T-helper 17 cell (primary cell): ENCODE results near the gene CALY. TPM values are rescaled to one million over a fixed set of nuclear protein-coding genes. Genes with fewer than 3 reads are reported as not detected.

Experiments
- ATAC-seq: fragments of 150-1000 bp; cut with Tn5 transposase; 2 replicates; pipeline ENCODE4 v1.10.0; 2021; ENCODE audit warnings: mild to moderate bottlenecking, moderate library complexity
- DNase-seq, 3 donors: peaks; one replicate each; pipeline versions ENCODE4 v3.0.0 to v3.0.0-alpha.2; 2020 to 2021
- H3K9me3 ChIP-seq: one replicate; pipeline ENCODE4 v1.7.0; 2013; ENCODE audit warnings: low read length, mild to moderate bottlenecking; ENCODE audit not compliant: control insufficient read depth, poor library complexity, severe bottlenecking
- H3K27ac Mint-ChIP-seq: one replicate; pipeline ENCODE4 v1.8.0; 2022; ENCODE audit warnings: mild to moderate bottlenecking, moderate library complexity, mixed read lengths
- H3K27me3 Mint-ChIP-seq: one replicate; pipeline ENCODE4 v1.8.0; 2022; ENCODE audit warnings: mixed read lengths
- H3K36me3 Mint-ChIP-seq: one replicate; pipeline ENCODE4 v1.8.0; 2022; ENCODE audit warnings: low read depth, mixed read lengths
- H3K4me1 Mint-ChIP-seq: one replicate; pipeline ENCODE4 v1.8.0; 2022; ENCODE audit warnings: mild to moderate bottlenecking, mixed read lengths
- H3K4me3 Mint-ChIP-seq: one replicate; pipeline ENCODE4 v1.8.0; 2022; ENCODE audit warnings: mild to moderate bottlenecking, moderate library complexity, mixed read lengths
- total RNA-seq, 4 donors: library from RNA in 2 of 4; stranded (reverse) in 2 of 4; gene quantifications; one replicate each; pipeline ENCODE4 v1.2.3 and lab custom pipeline; 2022 to 2026

Gene CALY
- total RNA-seq, 2 donors from 2014 or later = 0.96 to 1.9 TPM

GRCh38 chr10:133276100-133276434, 60.6 kb downstream of the CALY start:
- Mint-ChIP-seq H3K27me3 (no peaks in the 10 kb centered on the region), H3K27ac (peak overlapping the region; percentile 96), H3K4me3 (peak overlapping the region; percentile 95), H3K36me3 (no peaks in the 10 kb centered on the region), H3K4me1 (peaks cover 24% of the 10 kb centered on the region)
- DNase-seq (no peak), ATAC-seq (no peak)
- H3K9me3 ChIP-seq = no peaks in the 10 kb centered on the region

GRCh38 chr10:133275684-133276092, 61.0 kb downstream of the CALY start:
- H3K4me3 Mint-ChIP-seq = peak overlapping the region; percentile 95
- H3K36me3 Mint-ChIP-seq = no peaks in the 10 kb centered on the region
- peak in 1 of 3 donors; percentile 39 for DNase-seq
- H3K27me3 Mint-ChIP-seq = no peaks in the 10 kb centered on the region
- no peaks in the 10 kb centered on the region for H3K9me3 ChIP-seq
- peak; percentile 29 for ATAC-seq
- peaks cover 24% of the 10 kb centered on the region for H3K4me1 Mint-ChIP-seq
- H3K27ac Mint-ChIP-seq = peak overlapping the region; percentile 96

- Mint-ChIP-seq H3K27ac (peak overlapping the region; percentile 96), H3K27me3 (no peaks in the 10 kb centered on the region), H3K4me3 (peak overlapping the region; percentile 95), H3K4me1 (peaks cover 24% of the 10 kb centered on the region), H3K36me3 (no peaks in the 10 kb centered on the region)
- DNase-seq (peak; percentile 71 to 84 (median 74)), ATAC-seq (peak; percentile 78)
- no peaks in the 10 kb centered on the region for H3K9me3 ChIP-seq
Observed at GRCh38 chr10:133274751-133275683, 61.7 kb downstream of the CALY start.

Other genes with a start within 250 kb of the CALY start
- not detected for gene ADGRA1, start 249.0 kb downstream of the CALY start, total RNA-seq
- gene KNDC1, start 176.7 kb downstream of the CALY start, total RNA-seq = 1 to 10 TPM in 1 of 2 donors, under 1 TPM in 1; 0.42 to 1.1 TPM
- not detected for gene UTF1, start 106.7 kb downstream of the CALY start, total RNA-seq
- under 1 TPM; 0.21 to 0.52 TPM for gene VENTX, start 99.0 kb downstream of the CALY start, total RNA-seq
- gene ADAM8, start 60.0 kb downstream of the CALY start, total RNA-seq = 100 to 1,000 TPM; 157 to 188 TPM
- 10 to 100 TPM; 73.6 to 75.4 TPM for gene TUBGCP2, start 28.0 kb downstream of the CALY start, total RNA-seq
- 10 to 100 TPM; 28.1 to 33.2 TPM for gene ZNF511, start 28.0 kb downstream of the CALY start, total RNA-seq
- gene PRAP1, start 10.5 kb upstream of the CALY start, total RNA-seq = not detected
- gene FUOM, start 21.1 kb upstream of the CALY start, total RNA-seq = 1 to 10 TPM; 6.3 to 9.1 TPM
- gene ECHS1, start 36.5 kb upstream of the CALY start, total RNA-seq = 10 to 100 TPM; 18.2 to 20.2 TPM
- gene PAOX, start 42.4 kb upstream of the CALY start, total RNA-seq = 1 to 10 TPM; 3.5 to 6.3 TPM
- 10 to 100 TPM; 48.7 to 51.2 TPM for gene MTG1, start 57.3 kb upstream of the CALY start, total RNA-seq
- gene SPRN, start 87.7 kb upstream of the CALY start, total RNA-seq = not detected
- 10 to 100 TPM; 20.6 to 38.6 TPM for gene SCART1, start 117.0 kb upstream of the CALY start, total RNA-seq
- gene CYP2E1, start 190.5 kb upstream of the CALY start, total RNA-seq = 10 to 100 TPM; 12.3 to 14.5 TPM
- gene SYCE1, start 228.7 kb upstream of the CALY start, total RNA-seq = under 1 TPM; 0.15 to 0.39 TPM